A673 (cell line): Measurements from ENCODE around the gene EPN1. TPM values are rescaled to one million over a fixed set of nuclear protein-coding genes. Genes with fewer than 3 reads are reported as not detected.
"Not testable (repeated sequence)": the region's sequence is repeated elsewhere in the genome, so short reads cannot be mapped to it uniquely, and the experiment has no call there.

Experiments used
- BruUV-seq: library from RNA; stranded (reverse); fragments of 400-500 nt; replicated peaks from 2 replicates; lab custom pipeline; 2021; lab: Mats Ljungman, UMichigan
- CTCF ChIA-PET: fragments of 300-600 bp; sonication (Branson Sonifier 250); formaldehyde crosslinking; loops from one replicate; lab custom pipeline; 2022; ENCODE audit warnings: antibody characterized with exemption; lab: Charles Lee
- POLR2A ChIA-PET: fragments of 300-600 bp; sonication (Branson Sonifier 250); formaldehyde crosslinking; loops from one replicate; lab custom pipeline; 2022; ENCODE audit warnings: antibody characterized with exemption; ENCODE audit not compliant: low non-redundant PET; lab: Charles Lee
- DNase-seq: peaks from one replicate; pipeline ENCODE4 v3.0.0-alpha.2; 2015; ENCODE audit warnings: low spot score
- H3K27ac ChIP-seq: fragments of 200-600 bp; sonication (generic); 2 replicates; pipeline ENCODE4 v1.5.1; 2016; ENCODE audit warnings: mixed run types, low read depth, mild to moderate bottlenecking, mixed read lengths, antibody characterized with exemption, low read length; ENCODE audit not compliant: poor library complexity, severe bottlenecking
- H3K27me3 ChIP-seq: fragments of 200-600 bp; sonication (generic); replicated peaks from 2 replicates; pipeline ENCODE4 v1.6.1; 2017; ENCODE audit warnings: mixed run types, low read depth, mild to moderate bottlenecking, mixed read lengths, antibody characterized with exemption, low read length; ENCODE audit not compliant: insufficient read depth, poor library complexity
- H3K36me3 ChIP-seq: fragments of 200-600 bp; sonication (generic); 2 replicates; pipeline ENCODE4 v1.6.1; 2016; ENCODE audit warnings: mixed run types, mild to moderate bottlenecking, mixed read lengths, antibody characterized with exemption, low read length; ENCODE audit not compliant: insufficient read depth, poor library complexity, severe bottlenecking
- H3K4me1 ChIP-seq: fragments of 200-600 bp; sonication (generic); 2 replicates; pipeline ENCODE4 v1.6.1; 2017; ENCODE audit warnings: mixed run types, mild to moderate bottlenecking, mixed read lengths, antibody characterized with exemption, low read length; ENCODE audit not compliant: insufficient read depth, poor library complexity, severe bottlenecking
- H3K4me3 ChIP-seq: fragments of 200-600 bp; sonication (generic); 2 replicates; pipeline ENCODE4 v1.5.1; 2016; ENCODE audit warnings: low read depth, mixed run types, mild to moderate bottlenecking, mixed read lengths, low read length; ENCODE audit not compliant: poor library complexity, severe bottlenecking
- H3K9me3 ChIP-seq: fragments of 200-600 bp; sonication (generic); 2 replicates; pipeline ENCODE4 v1.6.1; 2016; ENCODE audit warnings: mixed run types, low read depth, mild to moderate bottlenecking, mixed read lengths, antibody characterized with exemption, low read length; ENCODE audit not compliant: poor library complexity, severe bottlenecking
- CTCF ChIP-seq: fragments of 300-800, 200-600 bp; sonication (generic); conservative IDR thresholded peaks from 2 replicates; pipeline ENCODE4 v1.5.1; 2017; ENCODE audit warnings: low read depth, mild to moderate bottlenecking, antibody characterized with exemption, low read length, moderate library complexity, mixed read lengths
- EZH2 ChIP-seq: fragments of 200-600 bp; sonication (generic); IDR thresholded peaks from 2 replicates; pipeline ENCODE4 v1.6.1; 2017; ENCODE audit warnings: borderline replicate concordance, low read depth, mild to moderate bottlenecking, mixed read lengths, antibody characterized with exemption, low read length; ENCODE audit not compliant: poor library complexity, severe bottlenecking
- intact Hi-C: fragments of 100-400 bp; cut with micrococcal nuclease; formaldehyde crosslinking; loops from one replicate; pipeline ENCODE4 v1.10.0; 2022; ENCODE audit not compliant: unreplicated experiment
- total RNA-seq: library from RNA; stranded (reverse); gene quantifications from 2 replicates; pipeline ENCODE4 v1.2.3, GENCODE V29; 2021

Gene EPN1
- total RNA-seq, 1 experiment from 2014 or later, result 178 TPM

GRCh38 chr19:55750715-55751114 is 75.7 kb downstream of the EPN1 start:
- H3K4me3 ChIP-seq, result no peak overlapping the region
- BruUV-seq, result no TSS peak
- no peak for DNase-seq
- intact Hi-C loops, result no loop called here
- H3K9me3 ChIP-seq, result no peaks in the 10 kb centered on the region
- ChIA-PET POLR2A (no interaction called here), CTCF (interaction anchor here (0.6 kb wide), 1 partner anchor 50 kb away, joined by 5 read pairs; no protein-coding TSS in a partner anchor)
- peaks cover 32% of the 10 kb centered on the region for H3K27me3 ChIP-seq
- H3K27ac ChIP-seq, result no peak overlapping the region
- TF ChIP-seq EZH2 (no peak), CTCF (no peak)
- H3K4me1 ChIP-seq, result no peaks in the 10 kb centered on the region
- no peaks in the 10 kb centered on the region for H3K36me3 ChIP-seq

- ChIA-PET CTCF (no interaction called here), POLR2A (no interaction called here)
- Histone ChIP-seq H3K4me3 (no peak overlapping the region), H3K27ac (no peak overlapping the region), H3K27me3 (peaks cover 43% of the 10 kb centered on the region), H3K9me3 (no peaks in the 10 kb centered on the region), H3K4me1 (no peaks in the 10 kb centered on the region), H3K36me3 (no peaks in the 10 kb centered on the region)
- intact Hi-C loops, result no loop called here
- BruUV-seq, result no TSS peak
- TF ChIP-seq CTCF, result no peak
- no peak for TF ChIP-seq EZH2
- DNase-seq, result no peak
Measured at GRCh38 chr19:55753401-55753800, 78.4 kb downstream of the EPN1 start.

- H3K27me3 ChIP-seq, result peaks cover 32% of the 10 kb centered on the region
- BruUV-seq, H3K27ac ChIP-seq, H3K4me1 ChIP-seq, CTCF ChIA-PET, DNase-seq, H3K9me3 ChIP-seq, H3K36me3 ChIP-seq, H3K4me3 ChIP-seq, POLR2A ChIA-PET, intact Hi-C loops: not testable (repeated sequence)
Measured at GRCh38 chr19:55756808-55757207, 81.8 kb downstream of the EPN1 start.

GRCh38 chr19:55758797-55759196 is 83.8 kb downstream of the EPN1 start, which contains the start of gene RFPL4A:
RFPL4A (plus strand) TSS chr19:55759097; CDS start chr19:55761801, 2,704 bp downstream.
- H3K27ac ChIP-seq, DNase-seq, POLR2A ChIA-PET, H3K36me3 ChIP-seq, BruUV-seq, H3K4me3 ChIP-seq, H3K9me3 ChIP-seq, H3K4me1 ChIP-seq, intact Hi-C loops, CTCF ChIA-PET: not testable (repeated sequence)
- peaks cover 31% of the 10 kb centered on the region for H3K27me3 ChIP-seq

Other genes starting within 250 kb of the EPN1 start
- gene SHISA7, start 231.9 kb upstream of the EPN1 start, total RNA-seq, result 0.21 and 0.26 TPM in 2 replicates
- gene ISOC2, start 213.6 kb upstream of the EPN1 start, total RNA-seq, result 33.2 and 40.6 TPM in 2 replicates
- gene C19orf85, start 210.5 kb upstream of the EPN1 start, total RNA-seq, result not detected in 2 replicates
- 11.9 and 16.7 TPM in 2 replicates for gene ZNF628, start 198.6 kb upstream of the EPN1 start, total RNA-seq
- gene NAT14, start 190.0 kb upstream of the EPN1 start, total RNA-seq, result 55.1 and 66.0 TPM in 2 replicates
- gene SSC5D, start 186.8 kb upstream of the EPN1 start, total RNA-seq, result 1.4 and 2.2 TPM in 2 replicates
- gene SBK2, start 138.1 kb upstream of the EPN1 start, total RNA-seq, result not detected in 2 replicates
- gene SBK3, start 129.7 kb upstream of the EPN1 start, total RNA-seq, result not detected in 2 replicates
- gene ZNF579, start 94.4 kb upstream of the EPN1 start, total RNA-seq, result 27.4 and 27.5 TPM in 2 replicates
- 27.8 and 29.3 TPM in 2 replicates for gene FIZ1, start 75.7 kb upstream of the EPN1 start, total RNA-seq
- 6.3 and 7.5 TPM in 2 replicates for gene ZNF524, start 74.9 kb upstream of the EPN1 start, total RNA-seq
- gene ZNF865, start 69.6 kb upstream of the EPN1 start, total RNA-seq, result 16.1 and 17.1 TPM in 2 replicates
- gene ZNF784, start 50.7 kb upstream of the EPN1 start, total RNA-seq, result 6.8 and 7.1 TPM in 2 replicates
- gene ZNF580, start 34.2 kb upstream of the EPN1 start, total RNA-seq, result 49.1 and 65.7 TPM in 2 replicates
- 37.1 and 38.4 TPM in 2 replicates for gene ZNF581, start 31.6 kb upstream of the EPN1 start, total RNA-seq
- gene CCDC106, start 27.0 kb upstream of the EPN1 start, total RNA-seq, result 39.9 and 41.5 TPM in 2 replicates
- 385 and 411 TPM in 2 replicates for gene U2AF2, start 20.2 kb upstream of the EPN1 start, total RNA-seq
- not detected in 2 replicates for gene NLRP9, start 63.2 kb downstream of the EPN1 start, total RNA-seq
- not detected in 2 replicates for gene RFPL4A, start 83.9 kb downstream of the EPN1 start, total RNA-seq
- gene RFPL4AL1, start 93.9 kb downstream of the EPN1 start, total RNA-seq, result not detected in 2 replicates
- 0.46 and 0.52 TPM in 2 replicates for gene NLRP11, start 156.8 kb downstream of the EPN1 start, total RNA-seq
- 0.15 TPM in 1 of 2 replicates, not detected in the other for gene NLRP4, start 161.3 kb downstream of the EPN1 start, total RNA-seq